ENCODE data around the gene SEMA5A.

Gene SEMA5A

DNA sequence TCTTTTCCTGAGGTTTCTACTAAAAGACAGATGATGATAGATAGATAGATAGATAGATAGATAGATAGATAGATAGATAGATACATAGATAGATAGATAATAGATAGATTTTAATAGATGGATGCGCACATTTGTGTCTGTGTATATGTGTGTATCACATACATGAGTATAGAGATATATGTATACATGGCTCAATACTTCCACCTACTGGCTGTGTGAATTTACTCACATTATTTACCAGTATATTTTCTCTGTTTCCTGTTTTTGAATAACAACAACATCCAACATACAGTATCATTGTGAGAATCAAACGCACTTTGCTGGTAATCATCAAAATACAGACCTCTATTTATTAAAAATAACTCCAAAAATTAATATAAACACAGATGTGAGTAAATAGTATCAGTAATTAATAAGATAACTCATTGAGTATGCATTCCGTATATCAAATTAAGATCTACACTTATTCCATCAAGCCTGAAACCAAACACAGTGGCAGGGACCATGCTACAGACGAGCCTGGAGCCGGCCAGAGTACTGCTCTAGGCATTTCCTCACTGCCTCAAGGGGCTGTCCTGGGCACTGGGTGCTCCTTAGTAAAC is 338.0 kb downstream of the SEMA5A start:
- H3K4me3 ChIP-seq (ENCODE audit: low read length) = no peak overlapping the region
- TF ChIP-seq, protein P1, sequence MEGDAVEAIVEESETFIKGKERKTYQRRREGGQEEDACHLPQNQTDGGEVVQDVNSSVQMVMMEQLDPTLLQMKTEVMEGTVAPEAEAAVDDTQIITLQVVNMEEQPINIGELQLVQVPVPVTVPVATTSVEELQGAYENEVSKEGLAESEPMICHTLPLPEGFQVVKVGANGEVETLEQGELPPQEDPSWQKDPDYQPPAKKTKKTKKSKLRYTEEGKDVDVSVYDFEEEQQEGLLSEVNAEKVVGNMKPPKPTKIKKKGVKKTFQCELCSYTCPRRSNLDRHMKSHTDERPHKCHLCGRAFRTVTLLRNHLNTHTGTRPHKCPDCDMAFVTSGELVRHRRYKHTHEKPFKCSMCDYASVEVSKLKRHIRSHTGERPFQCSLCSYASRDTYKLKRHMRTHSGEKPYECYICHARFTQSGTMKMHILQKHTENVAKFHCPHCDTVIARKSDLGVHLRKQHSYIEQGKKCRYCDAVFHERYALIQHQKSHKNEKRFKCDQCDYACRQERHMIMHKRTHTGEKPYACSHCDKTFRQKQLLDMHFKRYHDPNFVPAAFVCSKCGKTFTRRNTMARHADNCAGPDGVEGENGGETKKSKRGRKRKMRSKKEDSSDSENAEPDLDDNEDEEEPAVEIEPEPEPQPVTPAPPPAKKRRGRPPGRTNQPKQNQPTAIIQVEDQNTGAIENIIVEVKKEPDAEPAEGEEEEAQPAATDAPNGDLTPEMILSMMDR (conservative IDR thresholded peaks at IDR 0.05; ENCODE audit: low read length) = peak; percentile 61
- peak; percentile 58 for DNase-seq (ENCODE audit: low read depth)

DNA sequence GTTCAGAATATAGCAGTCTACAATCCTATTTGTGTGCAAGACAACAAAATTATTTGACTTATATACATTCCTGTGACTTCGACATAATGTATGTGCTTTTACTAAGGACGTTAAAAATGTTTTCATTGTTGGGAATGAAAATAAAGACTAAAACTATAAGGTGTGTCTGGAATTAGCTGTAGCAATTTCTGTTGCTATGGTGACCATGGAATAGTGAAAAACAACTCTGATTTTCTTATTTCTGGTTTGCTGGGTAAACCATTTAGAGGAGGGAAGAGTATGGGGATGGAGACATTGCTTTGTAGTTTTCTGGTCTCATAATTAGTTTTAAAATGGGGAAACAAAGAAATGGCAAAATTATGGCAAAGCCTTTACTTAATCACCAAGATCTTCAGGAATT is 343.2 kb downstream of the SEMA5A start:
- DNase-seq (ENCODE audit: low read depth) = no peak
- TF ChIP-seq, protein P1 (conservative IDR thresholded peaks at IDR 0.05; ENCODE audit: low read length) = no peak
- H3K4me3 ChIP-seq (ENCODE audit: low read length) = no peak overlapping the region

DNA sequence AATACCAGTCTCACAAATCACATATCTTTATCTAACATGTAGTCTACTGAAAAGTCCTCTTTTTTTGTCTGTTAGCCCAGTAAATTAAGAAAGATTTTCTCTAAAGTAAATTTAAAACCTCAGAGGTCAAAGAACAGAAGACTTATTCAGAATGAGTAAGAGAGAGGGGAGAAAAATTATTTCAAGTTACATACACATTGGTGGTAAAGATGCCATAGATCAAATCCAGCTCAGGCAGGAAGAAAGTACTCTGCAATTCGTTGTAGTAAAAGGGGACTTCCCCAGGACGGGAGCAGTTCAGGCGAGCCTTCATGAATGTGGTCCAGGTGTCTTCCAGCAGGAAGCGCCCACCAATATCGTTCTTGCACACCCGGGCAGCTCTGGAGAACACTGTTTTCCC is 344.1 kb downstream of the SEMA5A start:
- no peak overlapping the region for H3K4me3 ChIP-seq (ENCODE audit: low read length)
- TF ChIP-seq, protein P1 (conservative IDR thresholded peaks at IDR 0.05; ENCODE audit: low read length) = no peak
- no peak for DNase-seq (ENCODE audit: low read depth)

DNA sequence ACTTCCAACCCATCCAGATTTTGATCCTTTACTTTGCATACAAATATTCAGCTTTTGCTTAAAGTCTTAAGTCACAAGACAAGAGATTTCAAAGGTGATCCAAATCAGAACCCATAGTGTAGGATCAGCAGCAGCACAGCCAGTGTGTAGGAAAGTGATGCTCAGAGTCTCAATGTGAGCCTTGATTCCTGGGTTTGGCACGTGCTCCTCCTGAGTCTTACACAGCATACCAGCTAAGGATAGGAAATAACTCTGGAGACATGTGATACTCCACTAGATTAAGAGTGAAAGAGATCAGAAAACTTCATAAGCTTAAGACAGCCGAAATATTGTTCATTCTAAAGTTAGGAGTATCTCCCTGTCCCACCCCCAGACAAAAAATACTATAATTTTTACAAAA is 344.9 kb downstream of the SEMA5A start:
- TF ChIP-seq, protein P1 (conservative IDR thresholded peaks at IDR 0.05; ENCODE audit: low read length) = no peak
- no peak for DNase-seq (ENCODE audit: low read depth)
- H3K4me3 ChIP-seq (ENCODE audit: low read length) = no peak overlapping the region

DNA sequence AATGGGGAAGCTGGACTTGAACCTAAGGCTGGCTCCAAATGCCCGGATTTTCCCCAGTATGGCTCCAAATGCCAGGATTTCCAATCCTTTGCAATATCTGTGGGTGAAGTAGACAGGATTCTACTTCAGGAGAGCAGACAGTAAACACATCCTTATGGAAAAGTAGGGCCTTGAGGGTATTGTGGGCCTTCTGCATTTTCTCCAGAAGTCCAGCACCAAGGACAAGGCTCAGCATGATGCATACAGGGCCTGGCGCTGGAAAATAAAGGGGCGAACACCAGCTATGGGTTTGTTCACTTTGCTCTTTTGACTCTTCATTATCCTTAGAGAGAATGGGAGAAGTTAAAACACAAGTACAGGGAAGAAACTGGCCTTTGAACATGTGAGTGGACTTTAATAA is 347.5 kb downstream of the SEMA5A start:
- DNase-seq (ENCODE audit: low read depth) = peak; percentile 15
- TF ChIP-seq, protein P1 (conservative IDR thresholded peaks at IDR 0.05; ENCODE audit: low read length) = no peak
- H3K4me3 ChIP-seq (ENCODE audit: low read length) = no peak overlapping the region

DNA sequence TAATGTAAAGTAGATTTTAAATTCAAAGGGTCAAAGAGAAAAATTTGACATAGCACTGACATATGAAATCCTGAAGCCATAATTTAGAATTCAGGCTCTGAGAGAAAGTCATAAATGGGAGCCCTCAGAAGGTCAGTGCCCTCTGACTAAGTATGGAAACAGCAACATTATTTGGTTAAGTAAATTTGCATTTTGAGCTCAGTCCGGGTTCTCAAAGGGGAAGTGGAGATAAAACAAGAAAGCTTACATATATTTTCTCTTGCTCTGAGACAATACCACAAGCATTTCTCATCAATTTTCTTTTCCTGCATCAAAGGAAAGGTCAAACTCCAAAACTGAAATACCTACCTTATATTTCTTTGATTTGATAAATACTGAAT is 348.0 kb downstream of the SEMA5A start:
- DNase-seq (ENCODE audit: low read depth) = no peak
- TF ChIP-seq, protein P1 (conservative IDR thresholded peaks at IDR 0.05; ENCODE audit: low read length) = no peak
- H3K4me3 ChIP-seq (ENCODE audit: low read length) = no peak overlapping the region

DNA sequence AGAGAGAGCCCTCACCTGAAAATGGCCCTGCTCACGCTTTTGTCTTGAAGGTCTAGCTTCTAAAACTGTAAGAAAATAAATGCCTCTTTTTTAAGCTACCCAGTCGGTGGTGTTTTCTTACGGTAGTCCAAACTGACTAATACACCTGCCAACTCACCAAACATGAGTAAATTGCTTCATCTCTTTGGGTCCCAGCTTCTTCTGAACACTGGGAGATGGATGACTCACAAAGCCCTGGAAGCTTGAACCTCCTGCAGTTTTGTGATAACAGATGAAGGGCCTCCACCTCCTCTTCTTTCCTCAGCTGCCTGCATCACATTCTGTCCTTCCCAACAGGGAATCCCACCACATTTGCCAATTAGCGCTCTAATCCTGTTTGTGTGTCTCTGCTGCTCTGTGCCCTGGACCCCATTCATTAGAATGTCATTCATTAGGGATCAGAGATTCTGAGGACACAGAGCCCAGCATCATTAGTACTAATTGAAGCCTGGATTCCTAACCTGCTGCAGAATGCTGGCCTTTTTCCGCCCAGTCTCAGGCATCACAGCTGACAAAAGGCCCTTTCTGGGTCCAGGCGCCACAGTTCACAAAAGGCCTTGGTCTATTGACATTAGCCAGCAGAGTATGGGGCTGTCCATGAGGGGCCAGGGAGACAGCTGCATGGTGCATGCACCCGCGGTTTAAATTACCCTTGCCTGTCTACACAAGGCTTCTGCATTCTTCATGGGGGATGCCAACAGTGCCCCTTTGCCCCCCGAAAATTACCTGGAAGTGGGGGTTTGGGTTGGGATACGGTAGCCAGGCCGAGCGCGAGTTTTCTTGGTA is 349.3 kb downstream of the SEMA5A start:
- TF ChIP-seq, protein P1 (conservative IDR thresholded peaks at IDR 0.05; ENCODE audit: low read length) = no peak
- peak; percentile 31 for DNase-seq (ENCODE audit: low read depth)
- no peak overlapping the region for H3K4me3 ChIP-seq (ENCODE audit: low read length)
